Erythroblast (primary cell): Measurements from ENCODE around the gene FAM131B.

ENCODE experiments used
- GATA1 ChIP-seq: IDR thresholded peaks from 2 replicates; pipeline ENCODE4 v1.6.1; 2011; ENCODE audit warnings: low read depth, mild to moderate bottlenecking, control low read depth, low read length, moderate library complexity
- POLR2A ChIP-seq: IDR thresholded peaks from 2 replicates; pipeline ENCODE4 v1.6.1; 2011; ENCODE audit warnings: mild to moderate bottlenecking, low read length

DNA sequence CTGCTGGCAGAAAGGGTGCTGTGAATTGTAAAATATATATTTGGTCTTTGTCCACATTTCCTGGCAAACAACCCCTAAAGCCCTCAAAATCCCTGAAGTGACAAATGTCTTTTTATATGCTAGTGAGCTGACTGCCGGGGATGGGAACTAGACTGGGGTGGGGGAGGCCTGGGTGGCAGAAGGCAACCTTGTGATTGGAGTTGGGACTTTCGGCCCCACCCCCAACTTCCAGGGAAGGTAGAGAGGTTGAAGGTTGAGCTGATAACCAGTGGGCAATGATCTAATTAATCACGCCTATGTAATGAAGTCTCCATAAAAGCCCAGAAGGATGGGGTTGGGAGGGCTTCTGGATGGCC is 43.5 kb upstream of the FAM131B start:
- TF ChIP-seq POLR2A, result no peak
- TF ChIP-seq GATA1, result no peak
